Upper lobe of left lung (tissue), 6 donors: ENCODE measurements around the gene ZNF211. TPM values are rescaled to one million over a fixed set of nuclear protein-coding genes. Genes with fewer than 3 reads are reported as not detected.

Source experiments
- ATAC-seq, 2 donors: fragments of 200-7000 bp; cut with Tn5 transposase; one replicate each; pipeline ENCODE4 v1.9.1; 2022; ENCODE audit warnings: mild to moderate bottlenecking in 2 of 2, moderate library complexity in 2 of 2; ENCODE audit not compliant: low FRiP score in 2 of 2
- DNase-seq, 2 donors: peaks; one replicate each; pipeline ENCODE4 v3.0.0-alpha.2; 2019 to 2020
- H3K27ac ChIP-seq, 4 donors: fragments of 200-600 bp; sonication (generic); one replicate each; pipeline ENCODE4 v1.5.1; 2016 to 2019
- H3K27me3 ChIP-seq, 4 donors: fragments of 200-600 bp; sonication (generic); one replicate each; pipeline ENCODE4 v1.5.1; 2017 to 2019
- H3K36me3 ChIP-seq, 4 donors: fragments of 200-600 bp; sonication (generic); one replicate each; pipeline ENCODE4 v1.5.1; 2016 to 2019
- H3K4me1 ChIP-seq, 4 donors: fragments of 200-600 bp; sonication (generic); one replicate each; pipeline ENCODE4 v1.5.1; 2018 to 2019
- H3K4me3 ChIP-seq, 4 donors: fragments of 200-600 bp; sonication (generic); one replicate each; pipeline ENCODE4 v1.5.1; 2017 to 2019; ENCODE audit warnings: mild to moderate bottlenecking in 2 of 4, moderate library complexity in 1 of 4
- H3K9me3 ChIP-seq, 4 donors: fragments of 200-600 bp; sonication (generic); one replicate each; pipeline ENCODE4 v1.5.1; 2018 to 2019
- EP300 ChIP-seq, 4 donors: sonication (generic); formaldehyde crosslinking; IDR thresholded peaks; one replicate each; pipeline ENCODE4 v1.5.1; 2017; ENCODE audit warnings: antibody characterized with exemption in 4 of 4, control low read depth in 2 of 4
- POLR2A ChIP-seq, 4 donors: fragments of 450-650 bp; IDR thresholded peaks; one replicate each; pipeline ENCODE4 v1.5.1; 2016 to 2017; ENCODE audit warnings: antibody characterized with exemption in 4 of 4, mild to moderate bottlenecking in 2 of 4
- POLR2AphosphoS5 ChIP-seq, 2 donors: sonication (generic); formaldehyde crosslinking; IDR thresholded peaks; one replicate each; pipeline ENCODE4 v1.5.1; 2017; ENCODE audit warnings: antibody characterized with exemption in 2 of 2
- WGBS, 2 donors: methylation state at CpG; one replicate each; pipeline ENCODE4 v1.1.5; 2017 to 2018; 5-methylcytosine and 5-hydroxymethylcytosine counted together
- total RNA-seq, 6 donors: library from RNA; depleted of rRNA in 4 of 6; stranded (reverse); fragments of >200 nt in 4 of 6; gene quantifications; one replicate each; pipeline versions ENCODE4 v1.1.0 to v1.2.1, GENCODE V29; 2016 to 2021
- TF ChIP-seq, protein P1 (sequence below), 6 experiments: fragments of 450-650 bp in 4 of 6; fragments of 200-600 bp in 2 of 6; sonication (generic) in 2 of 6; IDR thresholded peaks; one replicate each; pipeline ENCODE4 v1.5.1; 2016 to 2019; ENCODE audit warnings: antibody characterized with exemption in 6 of 6
- donor health status: DM: no; HTN: no; CAD: no; lungs with moderate emphysema.
- donor health status: DM: no; HTN: yes; CAD: no; lungs with severe emphysema.

The ZNF211 gene
- total RNA-seq, 6 donors from 2014 or later: 7.1 to 16.4 (median 11.0) TPM

- 93 to 99% methylated on average over 12 of the region's 12 CpGs for WGBS, 2 donors
- Histone ChIP-seq H3K4me3 (no peak overlapping the region), H3K27ac (no peak overlapping the region), H3K36me3 (peaks cover 5 to 47% (median 36%) of the 10 kb centered on the region in 4 donors), H3K4me1 (peaks cover 5 to 13% (median 8%) of the 10 kb centered on the region in 4 donors), H3K27me3 (no peaks in the 10 kb centered on the region), H3K9me3 (peaks cover 69 to 98% (median 94%) of the 10 kb centered on the region in 4 donors)
- DNase-seq (no peak), ATAC-seq (no peak)
- TF ChIP-seq POLR2A (IDR thresholded peaks at IDR 0.05): no peak
- TF ChIP-seq, protein P1, sequence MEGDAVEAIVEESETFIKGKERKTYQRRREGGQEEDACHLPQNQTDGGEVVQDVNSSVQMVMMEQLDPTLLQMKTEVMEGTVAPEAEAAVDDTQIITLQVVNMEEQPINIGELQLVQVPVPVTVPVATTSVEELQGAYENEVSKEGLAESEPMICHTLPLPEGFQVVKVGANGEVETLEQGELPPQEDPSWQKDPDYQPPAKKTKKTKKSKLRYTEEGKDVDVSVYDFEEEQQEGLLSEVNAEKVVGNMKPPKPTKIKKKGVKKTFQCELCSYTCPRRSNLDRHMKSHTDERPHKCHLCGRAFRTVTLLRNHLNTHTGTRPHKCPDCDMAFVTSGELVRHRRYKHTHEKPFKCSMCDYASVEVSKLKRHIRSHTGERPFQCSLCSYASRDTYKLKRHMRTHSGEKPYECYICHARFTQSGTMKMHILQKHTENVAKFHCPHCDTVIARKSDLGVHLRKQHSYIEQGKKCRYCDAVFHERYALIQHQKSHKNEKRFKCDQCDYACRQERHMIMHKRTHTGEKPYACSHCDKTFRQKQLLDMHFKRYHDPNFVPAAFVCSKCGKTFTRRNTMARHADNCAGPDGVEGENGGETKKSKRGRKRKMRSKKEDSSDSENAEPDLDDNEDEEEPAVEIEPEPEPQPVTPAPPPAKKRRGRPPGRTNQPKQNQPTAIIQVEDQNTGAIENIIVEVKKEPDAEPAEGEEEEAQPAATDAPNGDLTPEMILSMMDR (IDR thresholded peaks at IDR 0.05): no peak
- TF ChIP-seq POLR2AphosphoS5 (IDR thresholded peaks at IDR 0.05): no peak
- no peak for TF ChIP-seq EP300 (IDR thresholded peaks at IDR 0.05)
Observed at GRCh38 chr19:57687363-57688010, 54.5 kb downstream of the ZNF211 start.

DNA sequence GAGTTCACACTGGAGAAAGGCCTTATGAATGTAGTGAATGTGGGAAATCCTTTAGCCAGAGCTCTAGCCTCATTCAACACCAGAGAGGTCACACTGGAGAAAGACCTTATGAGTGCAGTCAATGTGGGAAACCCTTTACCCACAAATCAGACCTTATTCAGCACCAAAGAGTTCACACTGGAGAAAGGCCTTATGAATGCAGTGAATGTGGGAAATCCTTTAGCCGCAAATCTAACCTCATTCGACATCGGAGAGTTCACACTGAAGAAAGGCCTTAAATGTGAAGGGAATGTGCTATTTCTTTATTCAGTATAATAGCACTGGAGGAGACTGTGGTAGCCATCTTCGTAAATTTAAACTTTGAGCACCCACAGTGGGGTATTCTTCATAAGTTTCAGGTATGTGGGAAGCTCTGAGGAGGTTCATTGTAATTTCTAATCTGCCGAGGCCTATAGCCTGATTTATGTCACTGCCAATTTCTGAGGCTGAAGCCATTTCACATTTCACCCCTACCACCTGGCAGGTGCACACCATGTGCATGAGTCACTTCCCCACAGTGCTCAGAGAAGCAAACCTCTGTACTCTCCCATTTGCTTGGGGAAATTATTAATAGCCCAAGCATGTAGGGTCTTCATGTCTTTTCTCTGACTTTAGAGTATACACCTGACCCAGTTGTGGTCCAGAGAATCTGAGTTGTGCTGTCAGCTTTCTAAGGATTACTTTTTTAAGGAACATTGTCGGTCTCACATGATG lies 55.2 kb downstream of the ZNF211 start:
- no peak for ATAC-seq
- H3K27ac ChIP-seq: no peak overlapping the region
- TF ChIP-seq POLR2AphosphoS5 (IDR thresholded peaks at IDR 0.05) (no peak), EP300 (IDR thresholded peaks at IDR 0.05) (no peak), POLR2A (IDR thresholded peaks at IDR 0.05) (no peak)
- TF ChIP-seq, protein P1 (IDR thresholded peaks at IDR 0.05): no peak
- H3K4me1 ChIP-seq: peaks cover 0 to 6% (median 1%) of the 10 kb centered on the region in 4 donors
- H3K27me3 ChIP-seq: no peaks in the 10 kb centered on the region
- H3K9me3 ChIP-seq: peaks cover 69 to 99% (median 98%) of the 10 kb centered on the region in 4 donors
- no peak for DNase-seq
- 92 to 93% methylated on average over 6 of the region's 6 CpGs for WGBS, 2 donors
- H3K36me3 ChIP-seq: peaks cover 5 to 47% (median 36%) of the 10 kb centered on the region in 4 donors
- no peak overlapping the region for H3K4me3 ChIP-seq

GRCh38 chr19:57689750-57690149 lies 56.8 kb downstream of the ZNF211 start:
- ATAC-seq (no peak), DNase-seq (no peak)
- Histone ChIP-seq H3K4me3 (no peak overlapping the region), H3K9me3 (peaks cover 67 to 99% (median 97%) of the 10 kb centered on the region in 4 donors), H3K27me3 (no peaks in the 10 kb centered on the region), H3K36me3 (peaks cover 5 to 37% (median 33%) of the 10 kb centered on the region in 4 donors), H3K27ac (no peak overlapping the region), H3K4me1 (no peaks in the 10 kb centered on the region)
- TF ChIP-seq, protein P1 (IDR thresholded peaks at IDR 0.05): no peak
- TF ChIP-seq POLR2A (IDR thresholded peaks at IDR 0.05): no peak
- TF ChIP-seq EP300 (IDR thresholded peaks at IDR 0.05): no peak
- TF ChIP-seq POLR2AphosphoS5 (IDR thresholded peaks at IDR 0.05): no peak
- 95 to 96% methylated on average over 3 of the region's 3 CpGs for WGBS, 2 donors

Other genes with a start within 250 kb of the ZNF211 start
- gene ZNF548, start 243.3 kb upstream of the ZNF211 start, total RNA-seq: 10 to 100 TPM; 12.6 to 23.9 (median 17.0) TPM
- 10 to 100 TPM in 4 of 6 donors, 1 to 10 TPM in 2; 6.9 to 17.8 (median 11.3) TPM for gene ZNF17, start 222.0 kb upstream of the ZNF211 start, total RNA-seq
- 10 to 100 TPM in 2 of 6 donors, 1 to 10 TPM in 4; 6.9 to 16.1 (median 9.0) TPM for gene ZNF749, start 197.8 kb upstream of the ZNF211 start, total RNA-seq
- 1 to 10 TPM in 1 of 6 donors, under 1 TPM in 4, not detected in 1; 0.17 to 2.1 (median 0.91) TPM for gene VN1R1, start 176.0 kb upstream of the ZNF211 start, total RNA-seq
- 10 to 100 TPM in 1 of 6 donors, 1 to 10 TPM in 5; 4.3 to 17.3 (median 6.8) TPM for gene ZNF772, start 155.6 kb upstream of the ZNF211 start, total RNA-seq
- gene ZNF419, start 145.4 kb upstream of the ZNF211 start, total RNA-seq: 10 to 100 TPM in 3 of 6 donors, 1 to 10 TPM in 3; 7.0 to 20.4 (median 9.7) TPM
- gene ZNF773, start 133.2 kb upstream of the ZNF211 start, total RNA-seq: 10 to 100 TPM in 2 of 6 donors, 1 to 10 TPM in 4; 5.0 to 12.5 (median 8.0) TPM
- 1 to 10 TPM; 1.8 to 8.4 (median 5.4) TPM for gene ZNF549, start 105.8 kb upstream of the ZNF211 start, total RNA-seq
- gene ZNF550, start 73.3 kb upstream of the ZNF211 start, total RNA-seq: 10 to 100 TPM in 1 of 6 donors, 1 to 10 TPM in 5; 4.3 to 11.1 (median 7.4) TPM
- gene ZNF416, start 54.3 kb upstream of the ZNF211 start, total RNA-seq: 1 to 10 TPM in 5 of 6 donors, under 1 TPM in 1; 0.55 to 6.1 (median 3.6) TPM
- 1 to 10 TPM in 5 of 6 donors, under 1 TPM in 1; 0.78 to 3.3 (median 2.6) TPM for gene ZIK1, start 49.0 kb upstream of the ZNF211 start, total RNA-seq
- 1 to 10 TPM; 1.7 to 7.3 (median 3.0) TPM for gene ZNF530, start 33.3 kb upstream of the ZNF211 start, total RNA-seq
- 10 to 100 TPM; 11.5 to 18.5 (median 16.1) TPM for gene ZNF134, start 18.9 kb upstream of the ZNF211 start, total RNA-seq
- gene ZSCAN4, start 35.8 kb downstream of the ZNF211 start, total RNA-seq: under 1 TPM in 2 of 6 donors, not detected in 4; 0.17 to 0.49 TPM
- gene ZNF551, start 48.8 kb downstream of the ZNF211 start, total RNA-seq: 10 to 100 TPM in 2 of 6 donors, 1 to 10 TPM in 4; 4.3 to 15.4 (median 7.0) TPM
- 1 to 10 TPM; 1.4 to 7.3 (median 2.4) TPM for gene ZNF154, start 76.0 kb downstream of the ZNF211 start, total RNA-seq
- gene ZNF671, start 94.5 kb downstream of the ZNF211 start, total RNA-seq: 10 to 100 TPM in 1 of 6 donors, 1 to 10 TPM in 5; 1.8 to 15.7 (median 7.2) TPM
- gene ZNF776, start 113.6 kb downstream of the ZNF211 start, total RNA-seq: 10 to 100 TPM in 5 of 6 donors, 1 to 10 TPM in 1; 9.7 to 83.8 (median 13.3) TPM
- gene ZNF586, start 136.5 kb downstream of the ZNF211 start, total RNA-seq: 10 to 100 TPM; 13.2 to 30.4 (median 19.6) TPM
- 10 to 100 TPM; 12.1 to 68.1 (median 21.0) TPM for gene ZNF552, start 181.7 kb downstream of the ZNF211 start, total RNA-seq
- gene ZNF587B, start 197.1 kb downstream of the ZNF211 start, total RNA-seq: 10 to 100 TPM; 10.2 to 32.5 (median 16.4) TPM
- 10 to 100 TPM; 12.2 to 52.4 (median 23.0) TPM for gene ZNF587, start 216.7 kb downstream of the ZNF211 start, total RNA-seq